HEK293 (cell line): Measurements from ENCODE around the gene USP12.

Experiments used
- ATF2 ChIP-seq: fragments of 450-650 bp; formaldehyde crosslinking; IDR thresholded peaks from 2 replicates; pipeline ENCODE4 v1.5.1; 2016; ENCODE audit warnings: missing biosample characterization, missing genetic modification characterization, low read depth
- FEZF1 ChIP-seq: fragments of 450-650 bp; formaldehyde crosslinking; IDR thresholded peaks from 2 replicates; pipeline ENCODE4 v1.5.1; 2016; ENCODE audit warnings: missing biosample characterization, missing genetic modification characterization
- GLIS1 ChIP-seq: fragments of 450-650 bp; formaldehyde crosslinking; IDR thresholded peaks from 2 replicates; pipeline ENCODE4 v1.5.1; 2016; ENCODE audit warnings: missing biosample characterization, missing genetic modification characterization
- KLF9 ChIP-seq: fragments of 450-650 bp; formaldehyde crosslinking; IDR thresholded peaks from 2 replicates; pipeline ENCODE4 v1.5.1; 2016; ENCODE audit warnings: missing biosample characterization, missing genetic modification characterization, low read depth
- MYNN ChIP-seq: fragments of 450-650 bp; formaldehyde crosslinking; IDR thresholded peaks from 2 replicates; pipeline ENCODE4 v1.5.1; 2016; ENCODE audit warnings: missing biosample characterization, missing genetic modification characterization, borderline replicate concordance
- PRDM10 ChIP-seq: fragments of 450-650 bp; formaldehyde crosslinking; IDR thresholded peaks from 2 replicates; pipeline ENCODE4 v1.5.1; 2016; ENCODE audit warnings: missing biosample characterization, missing genetic modification characterization
- TSHZ1 ChIP-seq: fragments of 450-650 bp; formaldehyde crosslinking; IDR thresholded peaks from 2 replicates; pipeline ENCODE4 v1.5.1; 2016; ENCODE audit warnings: missing biosample characterization, missing genetic modification characterization, borderline replicate concordance
- ZBTB10 ChIP-seq: fragments of 450-650 bp; formaldehyde crosslinking; IDR thresholded peaks from 2 replicates; pipeline ENCODE4 v1.5.1; 2016; ENCODE audit warnings: missing biosample characterization, missing genetic modification characterization
- ZBTB17 ChIP-seq: fragments of 450-650 bp; formaldehyde crosslinking; IDR thresholded peaks from 2 replicates; pipeline ENCODE4 v1.5.1; 2016; ENCODE audit warnings: missing biosample characterization, missing genetic modification characterization
- ZBTB8A ChIP-seq: fragments of 450-650 bp; formaldehyde crosslinking; IDR thresholded peaks from 2 replicates; pipeline ENCODE4 v1.5.1; 2016; ENCODE audit warnings: missing biosample characterization, missing genetic modification characterization
- ZFP37 ChIP-seq: fragments of 450-650 bp; formaldehyde crosslinking; IDR thresholded peaks from 2 replicates; pipeline ENCODE4 v1.5.1; 2016; ENCODE audit warnings: missing biosample characterization, missing genetic modification characterization
- ZIC2 ChIP-seq: fragments of 450-650 bp; formaldehyde crosslinking; IDR thresholded peaks from 2 replicates; pipeline ENCODE4 v1.5.1; 2016; ENCODE audit warnings: missing biosample characterization, missing genetic modification characterization
- ZNF16 ChIP-seq: fragments of 450-650 bp; formaldehyde crosslinking; IDR thresholded peaks from 2 replicates; pipeline ENCODE4 v1.5.1; 2016; ENCODE audit warnings: low read depth, missing biosample characterization, missing genetic modification characterization
- ZNF175 ChIP-seq: fragments of 450-650 bp; formaldehyde crosslinking; IDR thresholded peaks from 2 replicates; pipeline ENCODE4 v1.5.1; 2016; ENCODE audit warnings: missing biosample characterization, missing genetic modification characterization
- ZNF24 ChIP-seq: fragments of 450-650 bp; formaldehyde crosslinking; IDR thresholded peaks from 2 replicates; pipeline ENCODE4 v1.5.1; 2016; ENCODE audit warnings: missing biosample characterization, missing genetic modification characterization
- ZNF311 ChIP-seq: fragments of 450-650 bp; formaldehyde crosslinking; IDR thresholded peaks from 2 replicates; pipeline ENCODE4 v1.5.1; 2017; ENCODE audit warnings: missing biosample characterization, missing genetic modification characterization, borderline replicate concordance
- ZNF433 ChIP-seq: fragments of 450-650 bp; formaldehyde crosslinking; IDR thresholded peaks from 2 replicates; pipeline ENCODE4 v1.5.1; 2016; ENCODE audit warnings: missing biosample characterization, missing genetic modification characterization, low read depth
- ZNF510 ChIP-seq: fragments of 450-650 bp; formaldehyde crosslinking; IDR thresholded peaks from 2 replicates; pipeline ENCODE4 v1.5.1; 2018; ENCODE audit warnings: mild to moderate bottlenecking, missing genetic modification characterization, missing biosample characterization; ENCODE audit not compliant: insufficient replicate concordance
- ZNF548 ChIP-seq: fragments of 450-650 bp; formaldehyde crosslinking; IDR thresholded peaks from 2 replicates; pipeline ENCODE4 v1.5.1; 2016; ENCODE audit warnings: missing biosample characterization, missing genetic modification characterization
- ZNF585B ChIP-seq: fragments of 450-650 bp; formaldehyde crosslinking; IDR thresholded peaks from 2 replicates; pipeline ENCODE4 v1.5.1; 2016; ENCODE audit warnings: missing biosample characterization, missing genetic modification characterization
- ZNF600 ChIP-seq: fragments of 450-650 bp; formaldehyde crosslinking; IDR thresholded peaks from 2 replicates; pipeline ENCODE4 v1.5.1; 2016; ENCODE audit warnings: missing biosample characterization, missing genetic modification characterization
- ZNF658 ChIP-seq: fragments of 450-650 bp; formaldehyde crosslinking; IDR thresholded peaks from 2 replicates; pipeline ENCODE4; 2016; ENCODE audit warnings: missing biosample characterization, missing genetic modification characterization
- ZNF664 ChIP-seq: fragments of 450-650 bp; formaldehyde crosslinking; IDR thresholded peaks from 2 replicates; pipeline ENCODE4 v1.5.1; 2016; ENCODE audit warnings: missing biosample characterization, missing genetic modification characterization
- ZNF777 ChIP-seq: fragments of 450-650 bp; formaldehyde crosslinking; IDR thresholded peaks from 2 replicates; pipeline ENCODE4 v1.5.1; 2017; ENCODE audit warnings: missing biosample characterization, missing genetic modification characterization, borderline replicate concordance
- ZNF785 ChIP-seq: fragments of 450-650 bp; formaldehyde crosslinking; IDR thresholded peaks from 2 replicates; pipeline ENCODE4 v1.5.1; 2016; ENCODE audit warnings: missing biosample characterization, missing genetic modification characterization
- ZNF830 ChIP-seq: fragments of 450-650 bp; IDR thresholded peaks from 2 replicates; pipeline ENCODE4 v1.5.0; 2018; ENCODE audit warnings: missing biosample characterization, missing genetic modification characterization, low read depth, mild to moderate bottlenecking, moderate library complexity
- ZSCAN30 ChIP-seq: fragments of 450-650 bp; IDR thresholded peaks from 2 replicates; pipeline ENCODE4 v1.5.1; 2018; ENCODE audit warnings: missing biosample characterization, mild to moderate bottlenecking, missing genetic modification characterization, moderate library complexity
- ZSCAN5A ChIP-seq: fragments of 450-650 bp; formaldehyde crosslinking; IDR thresholded peaks from 2 replicates; pipeline ENCODE4 v1.5.1; 2016; ENCODE audit warnings: missing biosample characterization, missing genetic modification characterization

The USP12 gene

GRCh38 chr13:27170516-27171243 lies 931 bp downstream of the USP12 start (continued):
- no peak for TF ChIP-seq ZNF433 (tag by site-specific recombination)
- TF ChIP-seq ZBTB10 (tag by site-specific recombination) = no peak
- TF ChIP-seq ATF2 (tag by site-specific recombination) = no peak
- peak; percentile 49; the same call in 1 of the 2 replicates for TF ChIP-seq ZNF24 (tag by site-specific recombination)
- no peak for TF ChIP-seq ZSCAN30 (tag by site-specific recombination)
- peak; percentile 21 for TF ChIP-seq FEZF1 (tag by site-specific recombination)
- no peak for TF ChIP-seq ZSCAN5A (tag by site-specific recombination)
- 0 out of 2 replicates have a peak, but pooled peaks have one; percentile 40 for TF ChIP-seq ZNF600
- TF ChIP-seq ZNF785 (tag by site-specific recombination) = no peak
- no peak for TF ChIP-seq ZNF548
- no peak for TF ChIP-seq ZNF175
- no peak for TF ChIP-seq ZNF585B (tag by site-specific recombination)
- no peak for TF ChIP-seq ZNF777
- TF ChIP-seq ZIC2 = no peak
- no peak for TF ChIP-seq ZFP37 (tag by site-specific recombination)
- no peak for TF ChIP-seq ZNF16 (tag by site-specific recombination)
- no peak for TF ChIP-seq GLIS1
- no peak for TF ChIP-seq PRDM10 (tag by site-specific recombination)
- peak; percentile 45; the same call in 1 of the 2 replicates for TF ChIP-seq KLF9
- peak; percentile 12; the same call in 1 of the 2 replicates for TF ChIP-seq ZBTB17 (tag by site-specific recombination)
- peak; percentile 65 for TF ChIP-seq ZBTB8A
- TF ChIP-seq ZNF311 = no peak
- no peak for TF ChIP-seq ZNF510 (tag by site-specific recombination)
- no peak for TF ChIP-seq TSHZ1 (tag by site-specific recombination)
- no peak for TF ChIP-seq ZNF664 (tag by site-specific recombination)
- no peak for TF ChIP-seq ZNF830
- TF ChIP-seq MYNN = no peak
- TF ChIP-seq ZNF658 (tag by site-specific recombination) = no peak
